HCT116 (cell line): ENCODE data around the gene HOXD9. TPM values are rescaled to one million over a fixed set of nuclear protein-coding genes. Genes with fewer than 3 reads are reported as not detected.

Source experiments
- ATAC-seq: fragments of 200-7000 bp; cut with Tn5 transposase; 2 replicates; pipeline ENCODE4 v1.9.1; 2020; ENCODE audit warnings: mild to moderate bottlenecking, moderate library complexity
- BruUV-seq: library from RNA; stranded (reverse); fragments of 400-500 nt; replicated peaks from 2 replicates; lab custom pipeline; 2021; lab: Mats Ljungman, UMichigan
- CTCF ChIA-PET: fragments of 300-600 bp; sonication (Branson Sonifier 250); formaldehyde crosslinking; loops from one replicate; lab custom pipeline; 2021; ENCODE audit warnings: antibody characterized with exemption; lab: Charles Lee
- POLR2A ChIA-PET: fragments of 300-600, 350-600 bp; sonication (Branson Sonifier 250); formaldehyde crosslinking; loops from one replicate; lab custom pipeline; 2021; ENCODE audit warnings: antibody characterized with exemption; lab: Charles Lee
- RAD21 ChIA-PET, 2 experiments: fragments of 300-600 bp; sonication (Branson Sonifier 250); formaldehyde crosslinking; loops; one replicate each; lab custom pipeline; 2023; ENCODE audit warnings: low total read pairs in 2 of 2; ENCODE audit not compliant: uncharacterized antibody in 2 of 2, unreplicated experiment in 2 of 2, low non-redundant PET in 1 of 2; lab: Charles Lee
- DNase-seq: peaks from one replicate; pipeline ENCODE4 v3.0.0-alpha.2; 2010; ENCODE audit warnings: low read depth, low spot score
- H2AFZ ChIP-seq: fragments of 200-600 bp; shearing (Covaris generic), sonication (generic); 2 replicates; pipeline ENCODE4 v1.6.1; 2017; ENCODE audit warnings: low read depth, mixed run types, mixed read lengths, antibody characterized with exemption, low read length; ENCODE audit not compliant: poor library complexity, severe bottlenecking
- H3K27ac ChIP-seq: 2 replicates; pipeline ENCODE4 v1.5.1; 2012; ENCODE audit warnings: low read depth, low read length
- H3K27me3 ChIP-seq: fragments of 200-600 bp; sonication (generic); 2 replicates; pipeline ENCODE4 v1.6.1; 2016; ENCODE audit warnings: mixed run types, low read length, mixed read lengths; ENCODE audit not compliant: insufficient read depth
- H3K36me3 ChIP-seq, 2 experiments: fragments of 200-500 bp in 1 of 2; fragments of 200-600 bp in 1 of 2; sonication (Bioruptor generic) in 1 of 2; sonication (generic) in 1 of 2; 2 replicates each; pipeline versions ENCODE4 v1.5.1 to v1.6.1; 2014 to 2016; ENCODE audit warnings: low read length in 2 of 2, inconsistent platforms in 1 of 2, mixed read lengths in 1 of 2, mixed run types in 1 of 2; ENCODE audit not compliant: insufficient read depth in 2 of 2, control insufficient read depth in 1 of 2
- H3K4me1 ChIP-seq, 2 experiments: fragments of 200-600 bp in 1 of 2; sonication (generic) in 1 of 2; 2 replicates each; pipeline versions ENCODE4 v1.5.1 to v1.6.1; 2012 to 2017; ENCODE audit warnings: low read length in 2 of 2, inconsistent platforms in 1 of 2, mild to moderate bottlenecking in 1 of 2, mixed read lengths in 1 of 2, mixed run types in 1 of 2, moderate library complexity in 1 of 2; ENCODE audit not compliant: insufficient read depth in 2 of 2, control insufficient read depth in 1 of 2
- H3K4me2 ChIP-seq: fragments of 200-600 bp; sonication (generic); 2 replicates; pipeline ENCODE4 v1.6.1; 2017; ENCODE audit warnings: mixed run types, low read length, mixed read lengths
- H3K4me3 ChIP-seq, 2 experiments: fragments of 200-600 bp in 1 of 2; sonication (generic) in 1 of 2; replicated peaks in 1 of 2; 2 replicates each; pipeline ENCODE4 v1.5.1; 2011 to 2016; ENCODE audit warnings: low read length in 2 of 2, control low read depth in 1 of 2, low read depth in 1 of 2, mild to moderate bottlenecking in 1 of 2, mixed read lengths in 1 of 2, mixed run types in 1 of 2
- H3K79me2 ChIP-seq: fragments of 200-600 bp; sonication (generic); 2 replicates; pipeline ENCODE4 v1.6.1; 2017; ENCODE audit warnings: mild to moderate bottlenecking, mixed run types, low read length, moderate library complexity, mixed read lengths; ENCODE audit not compliant: insufficient read depth
- H3K9ac ChIP-seq: fragments of 200-600 bp; sonication (generic); 2 replicates; pipeline ENCODE4 v1.6.1; 2016; ENCODE audit warnings: low read length, mixed read lengths
- H3K9me2 ChIP-seq: fragments of 200-600 bp; sonication (generic), shearing (Covaris generic); 2 replicates; pipeline ENCODE4 v1.6.1; 2017; ENCODE audit warnings: mixed run types, mild to moderate bottlenecking, moderate library complexity; ENCODE audit not compliant: insufficient read depth
- H3K9me3 ChIP-seq, 2 experiments: fragments of 200-500 bp in 1 of 2; fragments of 200-600 bp in 1 of 2; sonication (Bioruptor generic) in 1 of 2; sonication (generic) in 1 of 2; 2 replicates each; pipeline ENCODE4 v1.6.1; 2014 to 2017; ENCODE audit warnings: low read length in 2 of 2, mixed read lengths in 2 of 2, inconsistent platforms in 1 of 2, low read depth in 1 of 2, mild to moderate bottlenecking in 1 of 2, mixed run types in 1 of 2, moderate library complexity in 1 of 2; ENCODE audit not compliant: control insufficient read depth in 1 of 2, insufficient read depth in 1 of 2
- H4K20me1 ChIP-seq: fragments of 200-600 bp; sonication (generic), shearing (Covaris generic); 2 replicates; pipeline ENCODE4 v1.6.1; 2017; ENCODE audit warnings: mixed run types, mild to moderate bottlenecking, moderate library complexity; ENCODE audit not compliant: insufficient read depth
- CTCF ChIP-seq, 3 experiments: fragments of 200-600 bp in 1 of 3; sonication (generic) in 1 of 3; IDR thresholded peaks in 2 of 3; conservative IDR thresholded peaks in 1 of 3; 2 replicates each; pipeline ENCODE4 v1.5.1; 2012 to 2017; ENCODE audit warnings: low read depth in 2 of 3, low read length in 2 of 3, antibody characterized with exemption in 1 of 3, borderline replicate concordance in 1 of 3, control low read depth in 1 of 3, mild to moderate bottlenecking in 1 of 3, mixed read lengths in 1 of 3, mixed run types in 1 of 3, moderate library complexity in 1 of 3; ENCODE audit not compliant: insufficient read depth in 1 of 3
- EGR1 ChIP-seq: IDR thresholded peaks from 2 replicates; pipeline ENCODE4 v1.6.1; 2012; ENCODE audit warnings: low read depth
- ELF1 ChIP-seq: IDR thresholded peaks from 2 replicates; pipeline ENCODE4 v1.6.1; 2012; ENCODE audit warnings: low read depth, borderline replicate concordance
- EZH2 ChIP-seq: fragments of 200-600 bp; sonication (generic); IDR thresholded peaks from 2 replicates; pipeline ENCODE4 v1.6.1; 2017; ENCODE audit warnings: antibody characterized with exemption, mixed run types
- RAD21 ChIP-seq: IDR thresholded peaks from 2 replicates; pipeline ENCODE4 v1.6.1; 2012; ENCODE audit warnings: low read depth, mild to moderate bottlenecking
- REST ChIP-seq: IDR thresholded peaks from 2 replicates; pipeline ENCODE4 v1.6.1; 2012; ENCODE audit warnings: low read depth
- SIN3A ChIP-seq: IDR thresholded peaks from 2 replicates; pipeline ENCODE4 v1.6.1; 2012; ENCODE audit warnings: low read depth
- SP1 ChIP-seq: IDR thresholded peaks from 2 replicates; pipeline ENCODE4 v1.6.1; 2012; ENCODE audit warnings: low read depth
- SRF ChIP-seq: IDR thresholded peaks from 2 replicates; pipeline ENCODE4 v1.6.1; 2012; ENCODE audit warnings: low read depth
- TCF7L2 ChIP-seq: IDR thresholded peaks from 2 replicates; pipeline ENCODE4 v1.7.0; 2011; ENCODE audit warnings: borderline replicate concordance, inconsistent platforms; ENCODE audit not compliant: insufficient read depth, insufficient read length; ENCODE audit errors: extremely low read depth
- ZNF274 ChIP-seq: fragments of 200-500 bp; sonication (Bioruptor generic); IDR thresholded peaks from 2 replicates; pipeline ENCODE4 v1.6.1; 2014; ENCODE audit warnings: mild to moderate bottlenecking, low read depth, low read length, inconsistent platforms
- intact Hi-C: fragments of 100-400 bp; cut with micrococcal nuclease; formaldehyde crosslinking; loops from 2 replicates; pipeline ENCODE4 v1.10.0; 2022
- total RNA-seq: library from RNA; stranded (reverse); gene quantifications from one replicate; pipeline ENCODE4 v1.2.1, GENCODE V29; 2021; ENCODE audit not compliant: unreplicated experiment
- TF ChIP-seq, protein P1 (sequence below): IDR thresholded peaks from 2 replicates; pipeline ENCODE4 v1.6.1; 2012

The HOXD9 gene
- total RNA-seq, 1 experiment from 2014 or later: not detected

- Histone ChIP-seq H3K4me3 (no peak overlapping the region), H3K9ac (no peak overlapping the region), H3K27me3 (no peaks in the 10 kb centered on the region), H4K20me1 (no peaks in the 10 kb centered on the region), H2AFZ (no peak overlapping the region), H3K4me1 (peaks cover 0 to 11% of the 10 kb centered on the region in 2 experiments; a peak in 1 of 4 replicates), H3K4me2 (no peak overlapping the region), H3K9me2 (no peaks in the 10 kb centered on the region), H3K9me3 (no peaks in the 10 kb centered on the region), H3K79me2 (no peaks in the 10 kb centered on the region), H3K27ac (no peak overlapping the region), H3K36me3 (no peaks in the 10 kb centered on the region)
- no peak for DNase-seq
- no TSS peak for BruUV-seq
- no peak for TF ChIP-seq SP1
- TF ChIP-seq RAD21: no peak
- TF ChIP-seq ZNF274: no peak
- no peak for TF ChIP-seq SIN3A
- no peak for TF ChIP-seq EZH2
- no peak for TF ChIP-seq SRF
- TF ChIP-seq REST: no peak
- no peak for TF ChIP-seq CTCF (IDR thresholded peaks at IDR 0.05 in 2 of 3, conservative IDR thresholded peaks at IDR 0.05 in 1 of 3; ENCODE audit: borderline replicate concordance in 1 of 3, insufficient read depth in 1 of 3, low read depth in 2 of 3, low read length in 2 of 3)
- TF ChIP-seq TCF7L2: no peak
- TF ChIP-seq ELF1: no peak
- TF ChIP-seq, protein P1, sequence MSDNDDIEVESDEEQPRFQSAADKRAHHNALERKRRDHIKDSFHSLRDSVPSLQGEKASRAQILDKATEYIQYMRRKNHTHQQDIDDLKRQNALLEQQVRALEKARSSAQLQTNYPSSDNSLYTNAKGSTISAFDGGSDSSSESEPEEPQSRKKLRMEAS: no peak
- TF ChIP-seq EGR1: no peak
- intact Hi-C loops: no loop called here
- ChIA-PET CTCF (no interaction called here), POLR2A (no interaction called here), RAD21 (no interaction called here)
- no peak for ATAC-seq
Measured at GRCh38 chr2:176104316-176105077, 18.0 kb upstream of the HOXD9 start.
